ENCODE results near the gene SLC25A48.

DNA sequence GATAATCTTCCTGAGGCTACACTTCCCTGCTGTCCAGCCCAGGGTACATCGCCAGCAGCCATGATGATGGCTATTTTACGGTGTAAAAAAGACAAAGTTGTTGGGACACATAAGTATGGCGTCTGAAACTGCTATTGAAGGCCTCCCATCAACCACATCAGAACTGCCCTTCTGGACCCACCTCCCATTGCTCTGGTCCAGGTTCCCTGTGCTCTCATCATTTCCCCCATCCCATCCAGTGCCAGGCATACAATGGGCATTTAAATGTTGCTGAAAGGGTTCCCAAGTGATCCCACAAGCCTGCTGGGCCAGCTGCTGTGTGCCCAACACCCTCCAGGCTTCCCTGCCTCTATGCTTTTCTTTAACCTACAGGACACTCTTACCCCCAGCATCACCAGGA, 50.6 kb downstream of the SLC25A48 start:
- TF ChIP-seq, protein P1, sequence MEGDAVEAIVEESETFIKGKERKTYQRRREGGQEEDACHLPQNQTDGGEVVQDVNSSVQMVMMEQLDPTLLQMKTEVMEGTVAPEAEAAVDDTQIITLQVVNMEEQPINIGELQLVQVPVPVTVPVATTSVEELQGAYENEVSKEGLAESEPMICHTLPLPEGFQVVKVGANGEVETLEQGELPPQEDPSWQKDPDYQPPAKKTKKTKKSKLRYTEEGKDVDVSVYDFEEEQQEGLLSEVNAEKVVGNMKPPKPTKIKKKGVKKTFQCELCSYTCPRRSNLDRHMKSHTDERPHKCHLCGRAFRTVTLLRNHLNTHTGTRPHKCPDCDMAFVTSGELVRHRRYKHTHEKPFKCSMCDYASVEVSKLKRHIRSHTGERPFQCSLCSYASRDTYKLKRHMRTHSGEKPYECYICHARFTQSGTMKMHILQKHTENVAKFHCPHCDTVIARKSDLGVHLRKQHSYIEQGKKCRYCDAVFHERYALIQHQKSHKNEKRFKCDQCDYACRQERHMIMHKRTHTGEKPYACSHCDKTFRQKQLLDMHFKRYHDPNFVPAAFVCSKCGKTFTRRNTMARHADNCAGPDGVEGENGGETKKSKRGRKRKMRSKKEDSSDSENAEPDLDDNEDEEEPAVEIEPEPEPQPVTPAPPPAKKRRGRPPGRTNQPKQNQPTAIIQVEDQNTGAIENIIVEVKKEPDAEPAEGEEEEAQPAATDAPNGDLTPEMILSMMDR (IDR thresholded peaks at IDR 0.05): no peak
- TF ChIP-seq POLR2A (IDR thresholded peaks at IDR 0.05) (no peak), POLR2AphosphoS5 (IDR thresholded peaks at IDR 0.05) (no peak), EP300 (IDR thresholded peaks at IDR 0.05) (no peak)
